ENCODE measurements around the gene ADGRL2. TPM values are rescaled to one million over a fixed set of nuclear protein-coding genes. Genes with fewer than 3 reads are reported as not detected.

ADGRL2 gene
- polyA plus RNA-seq, 3 donors, result not detected

GRCh38 chr1:81982523-81982922 is 181.8 kb downstream of the ADGRL2 start:
- intact Hi-C loops (cut with micrococcal nuclease), result no loop called here
- H3K27ac ChIP-seq (ENCODE audit: low read depth in 1 of 2, low read length in 2 of 2), result no peak overlapping the region
- no peak overlapping the region for H2AFZ ChIP-seq (ENCODE audit: insufficient read depth, low read depth, low read length, poor library complexity, severe bottlenecking)
- WGBS (ENCODE audit: insufficient coverage), result no CpG with 5 or more reads among the region's 2 CpGs
- no peak overlapping the region for H3K9ac ChIP-seq (ENCODE audit: insufficient read depth, low read length, poor library complexity, severe bottlenecking)
- TF ChIP-seq, protein P1, sequence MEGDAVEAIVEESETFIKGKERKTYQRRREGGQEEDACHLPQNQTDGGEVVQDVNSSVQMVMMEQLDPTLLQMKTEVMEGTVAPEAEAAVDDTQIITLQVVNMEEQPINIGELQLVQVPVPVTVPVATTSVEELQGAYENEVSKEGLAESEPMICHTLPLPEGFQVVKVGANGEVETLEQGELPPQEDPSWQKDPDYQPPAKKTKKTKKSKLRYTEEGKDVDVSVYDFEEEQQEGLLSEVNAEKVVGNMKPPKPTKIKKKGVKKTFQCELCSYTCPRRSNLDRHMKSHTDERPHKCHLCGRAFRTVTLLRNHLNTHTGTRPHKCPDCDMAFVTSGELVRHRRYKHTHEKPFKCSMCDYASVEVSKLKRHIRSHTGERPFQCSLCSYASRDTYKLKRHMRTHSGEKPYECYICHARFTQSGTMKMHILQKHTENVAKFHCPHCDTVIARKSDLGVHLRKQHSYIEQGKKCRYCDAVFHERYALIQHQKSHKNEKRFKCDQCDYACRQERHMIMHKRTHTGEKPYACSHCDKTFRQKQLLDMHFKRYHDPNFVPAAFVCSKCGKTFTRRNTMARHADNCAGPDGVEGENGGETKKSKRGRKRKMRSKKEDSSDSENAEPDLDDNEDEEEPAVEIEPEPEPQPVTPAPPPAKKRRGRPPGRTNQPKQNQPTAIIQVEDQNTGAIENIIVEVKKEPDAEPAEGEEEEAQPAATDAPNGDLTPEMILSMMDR (IDR thresholded peaks at IDR 0.05), result no peak
- no peaks in the 10 kb centered on the region for H3K36me3 Mint-ChIP-seq
- DNase-seq, result no peak
- H3K27ac Mint-ChIP-seq, result no peak overlapping the region
- no peaks in the 10 kb centered on the region for H3K27me3 ChIP-seq (ENCODE audit: control insufficient read depth in 2 of 2, insufficient read depth in 2 of 2, low read length in 2 of 2)
- no peaks in the 10 kb centered on the region for H3K9me3 ChIP-seq (replicated peaks in 1 of 2; ENCODE audit: control insufficient read depth in 1 of 2, insufficient read depth in 1 of 2, low read length in 2 of 2)
- H3K27me3 Mint-ChIP-seq (ENCODE audit: low read depth in 3 of 3), result no peaks in the 10 kb centered on the region
- no peaks in the 10 kb centered on the region for H3K9me3 Mint-ChIP-seq
- H3K4me1 Mint-ChIP-seq, result no peaks in the 10 kb centered on the region
- no peaks in the 10 kb centered on the region for H3K4me1 ChIP-seq (ENCODE audit: control insufficient read depth in 1 of 2, insufficient read depth in 2 of 2, low read length in 2 of 2)
- no peaks in the 10 kb centered on the region for H3K36me3 ChIP-seq (replicated peaks in 1 of 2; ENCODE audit: control insufficient read depth in 1 of 2, insufficient read depth in 2 of 2, low read length in 2 of 2)
- no peaks in the 10 kb centered on the region for H3K79me2 ChIP-seq (ENCODE audit: insufficient read depth, low read length)
- H3K4me3 Mint-ChIP-seq, result no peak overlapping the region
- H4K20me1 ChIP-seq (ENCODE audit: insufficient read depth, low read length), result no peaks in the 10 kb centered on the region
- H3K4me3 ChIP-seq (replicated peaks in 1 of 3; ENCODE audit: low read depth in 2 of 3, low read length in 3 of 3), result no peak overlapping the region
- no peak overlapping the region for H3K4me2 ChIP-seq (replicated peaks; ENCODE audit: extremely low read depth, low read length, poor library complexity, severe bottlenecking)

GRCh38 chr1:81989524-81989923 is 188.8 kb downstream of the ADGRL2 start:
- no peak overlapping the region for H3K4me3 ChIP-seq (replicated peaks in 1 of 3; ENCODE audit: low read depth in 2 of 3, low read length in 3 of 3)
- no peak for DNase-seq
- H3K79me2 ChIP-seq (ENCODE audit: insufficient read depth, low read length), result no peaks in the 10 kb centered on the region
- H3K4me1 ChIP-seq (ENCODE audit: control insufficient read depth in 1 of 2, insufficient read depth in 2 of 2, low read length in 2 of 2), result no peaks in the 10 kb centered on the region
- Mint-ChIP-seq H3K9me3 (peaks cover 0 to 2% (median 0%) of the 10 kb centered on the region in 7 donors), H3K27ac (no peak overlapping the region), H3K27me3 (ENCODE audit: low read depth in 3 of 3) (no peaks in the 10 kb centered on the region), H3K36me3 (no peaks in the 10 kb centered on the region), H3K4me1 (no peaks in the 10 kb centered on the region), H3K4me3 (no peak overlapping the region)
- no peak overlapping the region for H2AFZ ChIP-seq (ENCODE audit: insufficient read depth, low read depth, low read length, poor library complexity, severe bottlenecking)
- no peak overlapping the region for H3K27ac ChIP-seq (ENCODE audit: low read depth in 1 of 2, low read length in 2 of 2)
- H3K9me3 ChIP-seq (replicated peaks in 1 of 2; ENCODE audit: control insufficient read depth in 1 of 2, insufficient read depth in 1 of 2, low read length in 2 of 2), result peaks cover 0 to 3% of the 10 kb centered on the region in 2 donors
- H3K4me2 ChIP-seq (replicated peaks; ENCODE audit: extremely low read depth, low read length, poor library complexity, severe bottlenecking), result no peak overlapping the region
- intact Hi-C loops (cut with micrococcal nuclease), result no loop called here
- no peak overlapping the region for H3K9ac ChIP-seq (ENCODE audit: insufficient read depth, low read length, poor library complexity, severe bottlenecking)
- H3K27me3 ChIP-seq (ENCODE audit: control insufficient read depth in 2 of 2, insufficient read depth in 2 of 2, low read length in 2 of 2), result no peaks in the 10 kb centered on the region
- WGBS (ENCODE audit: insufficient coverage), result 100% methylated on average over 1 of the region's 1 CpG
- no peaks in the 10 kb centered on the region for H3K36me3 ChIP-seq (replicated peaks in 1 of 2; ENCODE audit: control insufficient read depth in 1 of 2, insufficient read depth in 2 of 2, low read length in 2 of 2)
- no peaks in the 10 kb centered on the region for H4K20me1 ChIP-seq (ENCODE audit: insufficient read depth, low read length)
- TF ChIP-seq, protein P1 (IDR thresholded peaks at IDR 0.05), result no peak

Data from CD14-positive monocyte (primary cell).